ENCODE results near the gene EGF.

DNA sequence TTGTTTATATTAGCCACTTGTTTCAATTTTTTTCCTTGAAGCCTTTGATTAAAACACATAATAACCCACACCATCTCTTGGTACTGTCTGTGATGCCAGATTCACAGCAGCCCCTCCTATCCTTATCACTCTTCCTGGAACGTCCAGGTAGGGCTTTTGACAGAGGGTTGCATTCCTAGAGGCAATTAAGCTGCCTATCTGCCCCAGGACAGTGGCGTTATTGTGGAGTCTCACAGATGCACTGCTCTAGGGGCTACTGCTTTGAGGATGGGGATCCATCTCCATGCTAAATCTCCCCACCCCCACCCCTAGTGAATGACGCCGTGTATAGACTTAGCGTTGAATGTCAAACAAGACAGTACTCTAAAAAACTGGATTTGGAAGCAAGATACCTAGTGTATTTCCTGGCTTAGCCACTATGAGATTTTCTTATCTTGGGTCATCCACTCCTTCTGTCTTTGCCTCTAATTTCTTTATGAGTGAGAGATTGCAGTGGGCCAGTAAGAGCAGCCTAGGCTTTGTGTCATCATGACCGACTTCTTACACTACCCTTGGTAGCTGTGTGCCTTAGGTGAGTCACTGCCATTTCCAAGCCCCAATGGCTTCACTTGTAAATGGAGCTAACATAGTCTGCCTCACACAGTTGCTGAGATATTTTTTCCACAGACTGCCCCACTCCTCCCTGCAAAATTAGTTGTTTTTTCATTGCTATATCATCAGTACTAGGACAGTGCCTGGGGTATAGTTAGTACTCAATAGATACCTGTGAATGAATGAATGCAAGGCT is 90.9 kb downstream of the EGF start:
- no peak for TF ChIP-seq CTCF (IDR thresholded peaks at IDR 0.05)
- no peak for TF ChIP-seq EZH2 (IDR thresholded peaks at IDR 0.05)
- TF ChIP-seq EZH2phosphoT487 (IDR thresholded peaks at IDR 0.05), result no peak

All from neural progenitor cell (in vitro differentiated cells).